Smooth muscle cell (in vitro differentiated cells): ENCODE data around the gene B3GNT4. TPM values are rescaled to one million over a fixed set of nuclear protein-coding genes. Genes with fewer than 3 reads are reported as not detected.

Experiments
- DNase-seq: peaks from one replicate; lab custom pipeline; 2025; ENCODE audit not compliant: unreplicated experiment; lab: John Stamatoyannopoulos, UW
- H2AFZ ChIP-seq: fragments of 200-600 bp; sonication (generic); 2 replicates; pipeline ENCODE4 v1.6.0; 2016; ENCODE audit warnings: antibody characterized with exemption, low read depth, mild to moderate bottlenecking
- H3F3A ChIP-seq: fragments of 200-600 bp; sonication (generic); 2 replicates; pipeline ENCODE4 v1.6.0; 2017; ENCODE audit warnings: antibody characterized with exemption, low read depth
- H3K27ac ChIP-seq: fragments of 200-600 bp; sonication (generic); 2 replicates; pipeline ENCODE4 v1.5.1; 2016; ENCODE audit warnings: low read depth, mild to moderate bottlenecking
- H3K27me3 ChIP-seq: fragments of 200-600 bp; sonication (generic); 2 replicates; pipeline ENCODE4 v1.6.1; 2016; ENCODE audit warnings: low read depth, mild to moderate bottlenecking
- H3K36me3 ChIP-seq: fragments of 200-600 bp; sonication (generic); 2 replicates; pipeline ENCODE4 v1.5.1; 2016; ENCODE audit warnings: low read depth
- H3K4me1 ChIP-seq: fragments of 200-600 bp; sonication (generic); 2 replicates; pipeline ENCODE4 v1.5.1; 2016; ENCODE audit warnings: low read depth
- H3K4me2 ChIP-seq: fragments of 200-600 bp; sonication (generic); 2 replicates; pipeline ENCODE4 v1.6.0; 2016; ENCODE audit warnings: mild to moderate bottlenecking
- H3K4me3 ChIP-seq: fragments of 200-600 bp; sonication (generic); 2 replicates; pipeline ENCODE4 v1.5.1; 2016; ENCODE audit warnings: mild to moderate bottlenecking
- H3K79me2 ChIP-seq: fragments of 200-600 bp; sonication (generic); 2 replicates; pipeline ENCODE4 v1.6.0; 2016; ENCODE audit warnings: low read depth, mild to moderate bottlenecking
- H3K9ac ChIP-seq: fragments of 200-600 bp; sonication (generic); 2 replicates; pipeline ENCODE4 v1.6.0; 2016; ENCODE audit warnings: low read depth
- H3K9me3 ChIP-seq: fragments of 200-600 bp; sonication (generic); replicated peaks from 2 replicates; pipeline ENCODE4 v1.5.1; 2016; ENCODE audit warnings: low read depth
- H4K20me1 ChIP-seq: fragments of 200-600 bp; sonication (generic); 2 replicates; pipeline ENCODE4 v1.6.0; 2016; ENCODE audit warnings: low read depth
- CTCF ChIP-seq: fragments of 200-600 bp; sonication (generic); IDR thresholded peaks from 2 replicates; pipeline ENCODE4 v1.5.1; 2017; ENCODE audit warnings: borderline replicate concordance, mild to moderate bottlenecking, antibody characterized with exemption; ENCODE audit not compliant: insufficient read depth, poor library complexity, severe bottlenecking
- WGBS: methylation state at CpG from one replicate; pipeline ENCODE4 v1.1.7; 2016; ENCODE audit warnings: low lambda C conversion rate; 5-methylcytosine and 5-hydroxymethylcytosine counted together
- polyA plus RNA-seq: library from polyadenylated mRNA; unstranded; fragments of >200 nt; fragmentation: Nextera tagmentation; extraction: Ambion mirVana; gene quantifications from 2 replicates; pipeline ENCODE4 v1.2.1, GENCODE V29; 2016
- total RNA-seq: library from RNA; depleted of rRNA; stranded (reverse); fragments of >200 nt; gene quantifications from 2 replicates; pipeline ENCODE4 v1.2.3, GENCODE V29; 2014

The B3GNT4 gene
- total and polyA plus RNA-seq, 2 experiments from 2014 or later: 0.93 TPM; not detected in 1

GRCh38 chr12:122206111-122206881, 2.8 kb downstream of the B3GNT4 start:
- WGBS: 88% methylated on average over 27 of the region's 27 CpGs
- H3K36me3 ChIP-seq: peaks cover 8% of the 10 kb centered on the region

GRCh38 chr12:122206976-122207375, 3.5 kb downstream of the B3GNT4 start:
- H3K4me2 ChIP-seq: no peak overlapping the region
- no peak overlapping the region for H3K4me3 ChIP-seq
- no peak overlapping the region for H3K27ac ChIP-seq
- no peaks in the 10 kb centered on the region for H3F3A ChIP-seq
- H3K79me2 ChIP-seq: no peaks in the 10 kb centered on the region
- H3K4me1 ChIP-seq: no peaks in the 10 kb centered on the region
- peaks cover 42% of the 10 kb centered on the region for H3K27me3 ChIP-seq
- no peaks in the 10 kb centered on the region for H3K9me3 ChIP-seq
- TF ChIP-seq CTCF: no peak
- DNase-seq: no peak
- no peak overlapping the region for H2AFZ ChIP-seq
- peaks cover 19% of the 10 kb centered on the region for H4K20me1 ChIP-seq
- peaks cover 9% of the 10 kb centered on the region for H3K36me3 ChIP-seq
- no peak overlapping the region for H3K9ac ChIP-seq
- 82% methylated on average over 8 of the region's 8 CpGs for WGBS

More at GRCh38 chr12:122206111-122206881, 2.8 kb downstream of the B3GNT4 start:
- Histone ChIP-seq H3K27ac (no peak overlapping the region), H3K4me3 (no peak overlapping the region), H2AFZ (no peak overlapping the region), H3K27me3 (peaks cover 42% of the 10 kb centered on the region), H4K20me1 (peaks cover 19% of the 10 kb centered on the region), H3F3A (no peaks in the 10 kb centered on the region), H3K4me1 (no peaks in the 10 kb centered on the region), H3K79me2 (no peaks in the 10 kb centered on the region), H3K4me2 (no peak overlapping the region), H3K9ac (no peak overlapping the region), H3K9me3 (no peaks in the 10 kb centered on the region)
- no peak for DNase-seq
- no peak for TF ChIP-seq CTCF

- H3K27me3 ChIP-seq: peaks cover 40% of the 10 kb centered on the region
- H3K9me3 ChIP-seq: no peaks in the 10 kb centered on the region
- H3F3A ChIP-seq: no peaks in the 10 kb centered on the region
- DNase-seq: no peak
- H3K79me2 ChIP-seq: no peaks in the 10 kb centered on the region
- 96% methylated on average over 8 of the region's 8 CpGs for WGBS
- H3K36me3 ChIP-seq: peaks cover 9% of the 10 kb centered on the region
- TF ChIP-seq CTCF: no peak
- no peak overlapping the region for H3K27ac ChIP-seq
- no peak overlapping the region for H3K4me3 ChIP-seq
- H3K9ac ChIP-seq: no peak overlapping the region
- no peak overlapping the region for H3K4me2 ChIP-seq
- H2AFZ ChIP-seq: no peak overlapping the region
- peaks cover 19% of the 10 kb centered on the region for H4K20me1 ChIP-seq
- no peaks in the 10 kb centered on the region for H3K4me1 ChIP-seq
Measured at GRCh38 chr12:122207391-122207790, 3.9 kb downstream of the B3GNT4 start.
